HG02678 (cell line): ENCODE results near the gene NCAN.
"Not testable (repeated sequence)": the region's sequence is repeated elsewhere in the genome, so short reads cannot be mapped to it uniquely, and the experiment has no call there.

Source experiments
- ATAC-seq: cut with Tn5 transposase; IDR thresholded peaks from one replicate; pipeline ENCODE4 v1.9.1; 2021; ENCODE audit warnings: mild to moderate bottlenecking, moderate library complexity; ENCODE audit not compliant: unreplicated experiment

Gene NCAN

GRCh38 chr19:19192910-19193423, 18.8 kb upstream of the NCAN start:
- ATAC-seq: no peak

GRCh38 chr19:19193926-19194325, 17.8 kb upstream of the NCAN start:
- ATAC-seq: no peak

- ATAC-seq: no peak
Observed at GRCh38 chr19:19201697-19202630, 9.8 kb upstream of the NCAN start.

- ATAC-seq: no peak
Observed at GRCh38 chr19:19202707-19203011, 9.1 kb upstream of the NCAN start.

- ATAC-seq: peak; percentile 84
Observed at GRCh38 chr19:19203012-19203856, 8.5 kb upstream of the NCAN start, which contains the start of gene NR2C2AP. TSS of gene NR2C2AP (minus strand) at chr19:19203414. CDS start at chr19:19203060, 354 bp downstream.

- no peak for ATAC-seq
Observed at GRCh38 chr19:19204181-19204580, 7.6 kb upstream of the NCAN start.

- no peak for ATAC-seq
Observed at GRCh38 chr19:19205416-19206410, 6.0 kb upstream of the NCAN start.

- no peak for ATAC-seq
Observed at GRCh38 chr19:19206938-19207337, 4.8 kb upstream of the NCAN start.

- ATAC-seq: no peak
Observed at GRCh38 chr19:19207637-19208572, 3.9 kb upstream of the NCAN start.

GRCh38 chr19:19209372-19209771, 2.4 kb upstream of the NCAN start:
- ATAC-seq: no peak

GRCh38 chr19:19212916-19213315, 1.2 kb downstream of the NCAN start:
- no peak for ATAC-seq

- no peak for ATAC-seq
Observed at GRCh38 chr19:19213426-19214158, 1.8 kb downstream of the NCAN start.

GRCh38 chr19:19214159-19214490, 2.4 kb downstream of the NCAN start:
- no peak for ATAC-seq

GRCh38 chr19:19214892-19215291, 3.1 kb downstream of the NCAN start:
- no peak for ATAC-seq

GRCh38 chr19:19215792-19216191, 4.0 kb downstream of the NCAN start:
- ATAC-seq: no peak

- ATAC-seq: no peak
Observed at GRCh38 chr19:19217099-19217498, 5.3 kb downstream of the NCAN start.

- ATAC-seq: no peak
Observed at GRCh38 chr19:19218911-19219310, 7.2 kb downstream of the NCAN start.

- ATAC-seq: not testable (repeated sequence)
Observed at GRCh38 chr19:19221000-19221399, 9.2 kb downstream of the NCAN start.

- ATAC-seq: no peak
Observed at GRCh38 chr19:19223060-19223459, 11.3 kb downstream of the NCAN start.
